Activated CD4-positive, alpha-beta T cell treated with anti-CD3 and anti-CD28 coated beads, Interleukin-2, amount 10 ng/mL, durations not matched to agents 7 days and 5 days (primary cell): ENCODE data around the gene SHOX. TPM values are rescaled to one million over a fixed set of nuclear protein-coding genes. Genes with fewer than 3 reads are reported as not detected.

Experiments used
- CTCF ChIA-PET: fragments of 350-600 bp; sonication (Branson Sonifier 250); formaldehyde crosslinking; loops from one replicate; lab custom pipeline; 2021; ENCODE audit warnings: antibody characterized with exemption; lab: Charles Lee
- POLR2A ChIA-PET: fragments of 350-600 bp; sonication (Branson Sonifier 250); formaldehyde crosslinking; loops from one replicate; lab custom pipeline; 2021; ENCODE audit warnings: antibody characterized with exemption; lab: Charles Lee
- DNase-seq: peaks from one replicate; pipeline ENCODE4 v3.0.0-alpha.2; 2020
- H3K27ac Mint-ChIP-seq: one replicate; pipeline ENCODE4 v1.8.0; 2021; ENCODE audit warnings: mild to moderate bottlenecking, moderate library complexity, mixed read lengths
- H3K27me3 Mint-ChIP-seq: one replicate; pipeline ENCODE4 v1.8.0; 2021; ENCODE audit warnings: mixed read lengths
- H3K36me3 Mint-ChIP-seq: one replicate; pipeline ENCODE4 v1.8.0; 2021; ENCODE audit warnings: low read depth, mixed read lengths
- H3K4me1 Mint-ChIP-seq: one replicate; pipeline ENCODE4 v1.8.0; 2021; ENCODE audit warnings: mixed read lengths
- H3K4me3 Mint-ChIP-seq: one replicate; pipeline ENCODE4 v1.8.0; 2021; ENCODE audit warnings: mild to moderate bottlenecking, moderate library complexity, mixed read lengths
- H3K9me3 Mint-ChIP-seq: one replicate; pipeline ENCODE4 v1.8.0; 2021; ENCODE audit warnings: mixed read lengths
- total RNA-seq, 2 experiments: library from RNA; stranded (reverse); gene quantifications; one replicate each; pipeline ENCODE4 v1.2.3, GENCODE V29; 2021

SHOX gene
- total RNA-seq, 2 experiments from 2014 or later: not detected

DNA sequence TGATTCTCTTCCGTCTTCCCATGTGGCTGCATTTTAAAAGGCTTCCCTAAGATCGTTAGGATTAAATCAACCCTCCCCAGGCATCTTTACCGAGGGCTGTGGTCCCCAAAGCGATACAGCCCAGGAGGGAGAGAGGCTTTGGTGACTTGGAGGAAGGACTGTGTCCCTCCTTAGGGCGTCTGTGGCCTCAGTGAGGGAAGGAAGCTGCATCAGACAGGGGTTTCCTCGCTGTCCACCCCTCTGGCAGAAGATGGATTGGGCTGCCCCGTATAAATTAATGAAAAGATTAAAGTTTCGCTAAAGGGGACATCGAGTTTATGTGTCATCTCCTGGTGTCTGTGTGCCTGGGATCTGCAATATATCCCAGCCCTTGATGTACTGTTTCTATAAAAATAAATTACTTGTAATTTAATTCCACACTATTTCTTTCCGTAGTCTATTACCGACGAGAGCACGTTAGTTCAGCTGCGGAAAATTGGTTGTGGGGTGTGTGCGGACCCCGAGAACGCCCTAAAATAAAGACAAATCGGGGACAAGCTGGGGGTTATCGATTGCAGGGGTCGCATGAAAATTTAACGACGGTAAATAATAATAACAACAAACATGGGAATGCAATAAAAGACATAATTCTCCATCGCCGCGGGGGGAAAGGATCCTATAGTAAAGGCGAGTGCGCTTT is 6.5 kb downstream of the SHOX start:
- no peak for DNase-seq
- no peak overlapping the region for H3K4me3 Mint-ChIP-seq
- no peaks in the 10 kb centered on the region for H3K4me1 Mint-ChIP-seq
- ChIA-PET POLR2A (no interaction called here), CTCF (no interaction called here)
- H3K9me3 Mint-ChIP-seq: no peaks in the 10 kb centered on the region
- H3K27ac Mint-ChIP-seq: peak overlapping the region; percentile 46
- H3K27me3 Mint-ChIP-seq: peaks cover 58% of the 10 kb centered on the region
- no peaks in the 10 kb centered on the region for H3K36me3 Mint-ChIP-seq

DNA sequence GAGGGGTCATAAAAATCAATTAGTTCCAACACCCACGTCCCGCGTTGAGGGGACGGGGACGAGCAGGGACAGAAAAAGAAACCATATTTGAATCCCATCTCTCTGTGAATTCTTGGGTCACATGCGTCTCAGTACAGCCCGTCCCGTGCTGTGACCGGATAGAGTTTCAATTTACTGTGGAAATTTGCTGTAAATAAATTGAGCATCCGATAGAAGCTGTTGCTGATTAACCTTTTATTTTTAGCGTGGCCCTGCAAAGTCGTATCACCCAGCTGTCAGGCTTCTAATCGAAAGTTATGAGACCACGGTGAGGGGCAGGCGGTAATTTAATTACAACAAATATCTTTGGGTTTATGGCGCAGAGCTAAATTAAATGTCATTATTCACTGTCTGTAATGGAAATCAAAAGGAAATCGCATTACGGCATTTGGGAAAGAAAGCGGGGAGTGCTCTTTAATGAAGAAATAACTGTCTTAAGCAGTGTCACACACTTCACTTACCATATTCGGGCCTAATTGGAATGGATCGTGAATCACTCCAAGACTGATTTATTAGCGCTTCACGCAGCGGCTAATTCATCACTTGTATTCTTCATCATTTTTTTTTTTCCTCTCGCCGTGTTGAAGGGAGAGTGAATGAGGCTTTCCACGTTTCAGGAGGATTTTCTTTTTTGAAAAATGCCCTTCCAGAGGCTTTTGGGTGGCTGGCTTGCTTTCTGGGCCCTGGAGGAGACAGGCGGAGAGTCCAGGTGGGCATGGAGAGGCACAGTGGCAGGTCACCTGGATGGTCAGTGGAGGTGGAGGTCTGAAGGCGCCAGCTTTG is 7.3 kb downstream of the SHOX start:
- no peak overlapping the region for H3K27ac Mint-ChIP-seq
- no peaks in the 10 kb centered on the region for H3K9me3 Mint-ChIP-seq
- H3K27me3 Mint-ChIP-seq: peaks cover 52% of the 10 kb centered on the region
- ChIA-PET POLR2A (no interaction called here), CTCF (no interaction called here)
- H3K4me1 Mint-ChIP-seq: no peaks in the 10 kb centered on the region
- H3K4me3 Mint-ChIP-seq: no peak overlapping the region
- H3K36me3 Mint-ChIP-seq: no peaks in the 10 kb centered on the region
- DNase-seq: no peak

DNA sequence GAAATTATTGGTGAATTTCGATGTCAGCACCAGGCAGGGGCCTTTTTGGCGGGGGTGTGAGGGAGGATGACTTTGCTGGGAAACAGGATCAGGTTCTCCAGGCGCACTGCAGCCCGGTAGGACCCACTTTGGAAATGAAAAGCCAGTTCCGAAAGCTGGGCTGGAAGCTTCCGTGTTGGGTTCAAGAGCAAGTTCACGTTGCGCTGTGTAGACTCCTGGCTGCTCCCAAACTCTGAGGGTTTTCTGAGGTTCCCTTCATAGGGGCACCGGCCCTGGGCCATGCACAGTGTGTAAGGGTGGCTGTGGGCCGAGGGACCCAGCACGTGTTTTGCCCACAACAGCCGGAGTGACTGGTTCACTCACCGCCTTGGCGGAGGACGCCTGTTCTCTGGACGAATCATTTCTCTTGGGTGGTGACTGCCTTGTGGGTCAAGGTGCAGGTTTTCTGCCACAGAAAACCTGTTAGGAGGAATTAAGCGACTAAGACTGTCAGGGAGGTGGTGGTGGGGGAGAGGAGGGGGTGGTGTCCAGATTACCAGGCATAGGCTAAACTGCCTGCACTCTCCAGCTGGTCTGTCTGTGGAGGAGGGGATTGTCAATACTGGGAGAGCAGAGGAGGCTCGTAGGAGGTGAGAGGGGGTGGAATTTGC is 8.0 kb downstream of the SHOX start:
- Mint-ChIP-seq H3K27ac (no peak overlapping the region), H3K36me3 (no peaks in the 10 kb centered on the region), H3K27me3 (peaks cover 45% of the 10 kb centered on the region), H3K4me3 (no peak overlapping the region), H3K4me1 (no peaks in the 10 kb centered on the region), H3K9me3 (no peaks in the 10 kb centered on the region)
- CTCF ChIA-PET: no interaction called here
- POLR2A ChIA-PET: no interaction called here
- no peak for DNase-seq

DNA sequence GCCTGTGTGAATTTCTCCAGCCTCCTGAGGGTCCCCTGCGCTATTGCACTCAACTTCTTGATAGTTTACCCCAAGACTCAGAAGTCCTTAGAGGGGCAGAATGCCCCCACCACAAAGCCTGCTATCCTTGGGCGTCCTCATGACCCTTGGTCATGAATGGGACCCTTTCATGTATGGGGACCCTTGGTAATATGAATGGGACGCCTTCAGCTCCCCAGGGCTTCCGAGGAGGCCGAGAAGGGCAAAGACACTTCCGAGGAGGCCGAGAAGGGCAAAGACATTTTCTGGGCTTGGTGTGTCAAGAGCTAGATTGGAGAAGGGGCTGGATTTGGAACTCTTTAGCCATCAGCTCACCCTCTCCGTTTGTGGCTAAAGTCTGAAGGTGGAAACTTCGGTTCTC is 8.6 kb downstream of the SHOX start:
- Mint-ChIP-seq H3K4me1 (no peaks in the 10 kb centered on the region), H3K4me3 (no peak overlapping the region), H3K9me3 (no peaks in the 10 kb centered on the region), H3K27me3 (peaks cover 43% of the 10 kb centered on the region), H3K36me3 (no peaks in the 10 kb centered on the region), H3K27ac (no peak overlapping the region)
- DNase-seq: no peak
- POLR2A ChIA-PET: no interaction called here
- CTCF ChIA-PET: no interaction called here

DNA sequence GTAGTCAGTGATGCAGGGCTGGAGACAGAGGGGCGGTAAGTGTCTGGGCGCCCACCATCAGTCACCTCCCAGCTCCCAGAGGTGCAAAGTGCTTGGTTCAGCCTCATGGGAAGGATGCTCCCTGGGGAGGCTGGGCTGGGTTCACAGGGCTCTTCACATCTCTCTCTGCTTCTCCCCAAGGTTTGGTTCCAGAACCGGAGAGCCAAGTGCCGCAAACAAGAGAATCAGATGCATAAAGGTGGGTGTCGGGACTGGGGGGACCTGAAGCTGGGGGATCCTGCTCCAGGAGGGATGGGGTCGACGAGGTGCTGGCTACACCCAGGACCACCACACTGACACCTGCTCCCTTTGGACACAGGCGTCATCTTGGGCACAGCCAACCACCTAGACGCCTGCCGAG is 10.1 kb downstream of the SHOX start:
- no peak overlapping the region for H3K27ac Mint-ChIP-seq
- ChIA-PET CTCF (no interaction called here), POLR2A (no interaction called here)
- H3K27me3 Mint-ChIP-seq: peaks cover 38% of the 10 kb centered on the region
- no peaks in the 10 kb centered on the region for H3K4me1 Mint-ChIP-seq
- no peak for DNase-seq
- no peak overlapping the region for H3K4me3 Mint-ChIP-seq
- no peaks in the 10 kb centered on the region for H3K9me3 Mint-ChIP-seq
- H3K36me3 Mint-ChIP-seq: no peaks in the 10 kb centered on the region

DNA sequence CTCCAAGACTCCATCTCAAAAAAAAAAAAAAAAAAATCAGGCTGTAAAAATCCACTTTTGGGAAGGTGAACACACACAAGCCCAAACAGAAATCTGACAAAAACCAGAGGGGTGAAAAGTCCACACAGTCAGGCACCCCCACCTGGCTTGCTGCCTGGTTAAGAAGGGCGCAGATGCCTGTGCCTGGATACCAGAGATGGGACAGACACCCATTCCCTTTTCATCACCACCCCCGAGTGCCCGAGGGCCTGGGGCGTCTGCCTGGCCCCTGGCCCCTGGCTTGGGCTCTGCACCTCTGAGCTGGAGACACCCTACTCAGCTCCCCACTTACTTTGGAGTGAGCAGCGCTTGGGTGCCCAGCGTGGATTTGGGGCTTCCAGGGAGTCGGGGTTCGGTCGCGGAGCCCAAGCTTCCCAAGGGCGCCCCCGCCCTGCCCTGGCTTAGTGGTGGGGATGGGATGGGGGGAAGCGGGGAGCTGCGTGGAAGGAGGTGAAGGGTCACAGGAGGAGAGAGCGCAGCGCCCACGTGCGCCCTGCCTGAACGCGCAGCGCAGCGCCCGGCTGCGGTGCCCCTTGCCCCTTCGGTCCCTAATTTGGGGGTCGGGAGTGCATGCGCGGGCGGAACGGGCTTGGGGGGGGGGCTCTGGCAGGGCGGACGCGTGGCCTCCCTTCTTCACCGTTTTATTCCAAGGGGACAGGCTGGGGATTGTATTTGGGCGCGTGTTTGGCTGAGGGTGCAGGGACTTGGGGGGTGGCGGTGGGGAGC is 11.3 kb downstream of the SHOX start:
- no peaks in the 10 kb centered on the region for H3K4me1 Mint-ChIP-seq
- H3K27me3 Mint-ChIP-seq: peaks cover 39% of the 10 kb centered on the region
- no peak overlapping the region for H3K4me3 Mint-ChIP-seq
- DNase-seq: no peak
- CTCF ChIA-PET: no interaction called here
- POLR2A ChIA-PET: no interaction called here
- no peaks in the 10 kb centered on the region for H3K9me3 Mint-ChIP-seq
- no peak overlapping the region for H3K27ac Mint-ChIP-seq
- H3K36me3 Mint-ChIP-seq: no peaks in the 10 kb centered on the region

DNA sequence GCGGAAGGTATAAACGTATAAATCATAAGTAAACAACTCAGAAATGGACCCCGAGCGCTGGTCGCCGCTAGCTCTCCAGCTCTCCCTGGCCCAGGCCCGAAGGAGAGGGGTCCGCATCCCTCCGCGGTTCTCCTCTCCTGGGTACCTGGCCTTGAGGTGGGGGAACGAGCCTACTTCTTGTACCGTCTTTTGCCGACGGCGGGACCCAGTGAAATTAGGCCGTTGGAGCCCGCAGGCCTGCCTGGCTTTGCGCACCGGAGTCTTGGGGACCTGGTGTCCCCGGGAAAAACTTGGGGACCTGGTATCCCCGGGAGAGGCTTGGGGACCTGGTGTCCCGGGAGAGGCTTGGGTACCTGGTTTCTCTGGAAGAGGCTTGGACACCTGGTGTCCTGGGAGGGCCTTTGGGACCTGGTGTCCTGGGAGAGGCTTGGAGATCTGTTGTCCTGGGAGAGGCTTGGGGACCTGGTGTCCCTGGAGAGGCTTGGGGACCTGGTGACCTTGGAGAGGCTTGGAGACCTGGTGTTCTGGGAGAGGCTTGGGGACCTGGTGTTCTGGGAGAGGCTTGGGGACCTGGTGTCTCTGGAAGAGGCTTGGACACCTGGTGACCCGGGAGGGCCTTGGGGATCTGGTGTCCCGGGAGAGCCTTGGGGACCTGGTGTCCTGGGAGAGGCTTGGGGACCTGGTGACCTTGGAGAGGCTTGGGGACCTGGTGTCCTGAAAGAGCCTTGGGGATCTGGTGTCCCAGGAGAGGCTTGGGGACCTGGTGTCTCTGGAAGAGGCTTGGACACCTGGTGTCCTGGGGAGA is 12.0 kb downstream of the SHOX start:
- ChIA-PET POLR2A (no interaction called here), CTCF (no interaction called here)
- Mint-ChIP-seq H3K4me1 (no peaks in the 10 kb centered on the region), H3K9me3 (no peaks in the 10 kb centered on the region), H3K27me3 (peaks cover 31% of the 10 kb centered on the region), H3K27ac (no peak overlapping the region), H3K4me3 (no peak overlapping the region), H3K36me3 (no peaks in the 10 kb centered on the region)
- DNase-seq: no peak

DNA sequence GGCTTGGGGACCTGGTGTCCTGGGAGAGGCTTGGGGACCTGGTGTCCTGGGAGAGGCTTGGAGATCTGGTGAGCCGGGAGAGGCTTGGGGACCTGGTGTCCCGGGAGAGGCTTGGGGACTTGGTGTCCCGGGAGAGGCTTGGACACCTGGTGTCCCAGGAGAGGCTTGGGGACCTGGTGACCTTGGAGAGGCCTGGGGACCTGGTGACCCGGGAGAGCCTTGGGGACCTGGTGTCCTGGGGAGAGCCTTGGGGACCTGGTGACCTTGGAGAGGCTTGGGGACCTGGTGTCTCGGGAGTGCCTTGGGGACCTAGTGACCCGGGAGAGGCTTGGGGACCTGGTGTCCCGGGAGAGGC is 12.6 kb downstream of the SHOX start:
- no peak overlapping the region for H3K27ac Mint-ChIP-seq
- no peaks in the 10 kb centered on the region for H3K36me3 Mint-ChIP-seq
- ChIA-PET POLR2A (no interaction called here), CTCF (no interaction called here)
- H3K4me3 Mint-ChIP-seq: no peak overlapping the region
- peaks cover 25% of the 10 kb centered on the region for H3K27me3 Mint-ChIP-seq
- no peaks in the 10 kb centered on the region for H3K9me3 Mint-ChIP-seq
- H3K4me1 Mint-ChIP-seq: no peaks in the 10 kb centered on the region
- no peak for DNase-seq

DNA sequence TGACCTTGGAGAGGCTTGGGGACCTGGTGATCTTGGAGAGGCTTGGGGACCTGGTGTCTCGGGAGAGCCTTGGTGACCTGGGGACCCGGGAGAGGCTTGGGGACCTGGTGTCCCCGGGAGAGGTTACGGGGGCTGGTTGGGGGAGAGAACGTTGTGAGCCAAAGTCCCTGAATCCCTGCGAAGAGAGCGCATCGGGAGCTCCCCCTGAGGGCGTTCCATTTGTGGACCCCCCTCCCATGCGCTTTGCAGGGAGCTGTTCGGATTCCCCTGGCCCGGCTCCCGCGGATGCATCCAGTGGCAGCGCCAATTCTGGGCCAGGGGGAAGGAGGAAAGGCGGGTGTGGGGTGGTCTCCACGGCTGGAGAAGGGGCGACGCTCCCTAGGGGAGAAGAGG is 13.3 kb downstream of the SHOX start:
- Mint-ChIP-seq H3K9me3 (no peaks in the 10 kb centered on the region), H3K27ac (no peak overlapping the region), H3K4me1 (no peaks in the 10 kb centered on the region), H3K4me3 (no peak overlapping the region), H3K27me3 (peaks cover 20% of the 10 kb centered on the region), H3K36me3 (no peaks in the 10 kb centered on the region)
- CTCF ChIA-PET: no interaction called here
- DNase-seq: no peak
- POLR2A ChIA-PET: no interaction called here

DNA sequence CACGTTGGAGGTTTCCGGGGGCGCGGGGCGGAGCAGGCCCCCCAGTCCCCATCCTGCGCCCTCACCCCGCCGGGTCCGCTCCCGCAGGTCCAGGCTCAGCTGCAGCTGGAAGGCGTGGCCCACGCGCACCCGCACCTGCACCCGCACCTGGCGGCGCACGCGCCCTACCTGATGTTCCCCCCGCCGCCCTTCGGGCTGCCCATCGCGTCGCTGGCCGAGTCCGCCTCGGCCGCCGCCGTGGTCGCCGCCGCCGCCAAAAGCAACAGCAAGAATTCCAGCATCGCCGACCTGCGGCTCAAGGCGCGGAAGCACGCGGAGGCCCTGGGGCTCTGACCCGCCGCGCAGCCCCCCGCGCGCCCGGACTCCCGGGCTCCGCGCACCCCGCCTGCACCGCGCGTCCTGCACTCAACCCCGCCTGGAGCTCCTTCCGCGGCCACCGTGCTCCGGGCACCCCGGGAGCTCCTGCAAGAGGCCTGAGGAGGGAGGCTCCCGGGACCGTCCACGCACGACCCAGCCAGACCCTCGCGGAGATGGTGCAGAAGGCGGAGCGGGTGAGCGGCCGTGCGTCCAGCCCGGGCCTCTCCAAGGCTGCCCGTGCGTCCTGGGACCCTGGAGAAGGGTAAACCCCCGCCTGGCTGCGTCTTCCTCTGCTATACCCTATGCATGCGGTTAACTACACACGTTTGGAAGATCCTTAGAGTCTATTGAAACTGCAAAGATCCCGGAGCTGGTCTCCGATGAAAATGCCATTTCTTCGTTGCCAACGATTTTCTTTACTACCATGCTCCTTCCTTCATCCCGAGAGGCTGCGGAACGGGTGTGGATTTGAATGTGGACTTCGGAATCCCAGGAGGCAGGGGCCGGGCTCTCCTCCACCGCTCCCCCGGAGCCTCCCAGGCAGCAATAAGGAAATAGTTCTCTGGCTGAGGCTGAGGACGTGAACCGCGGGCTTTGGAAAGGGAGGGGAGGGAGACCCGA is 14.0 kb downstream of the SHOX start:
- no peak for DNase-seq
- Mint-ChIP-seq H3K9me3 (no peaks in the 10 kb centered on the region), H3K4me3 (no peak overlapping the region), H3K36me3 (no peaks in the 10 kb centered on the region), H3K4me1 (no peaks in the 10 kb centered on the region), H3K27ac (peak overlapping the region; percentile 13), H3K27me3 (peaks cover 13% of the 10 kb centered on the region)
- POLR2A ChIA-PET: no interaction called here
- CTCF ChIA-PET: no interaction called here

DNA sequence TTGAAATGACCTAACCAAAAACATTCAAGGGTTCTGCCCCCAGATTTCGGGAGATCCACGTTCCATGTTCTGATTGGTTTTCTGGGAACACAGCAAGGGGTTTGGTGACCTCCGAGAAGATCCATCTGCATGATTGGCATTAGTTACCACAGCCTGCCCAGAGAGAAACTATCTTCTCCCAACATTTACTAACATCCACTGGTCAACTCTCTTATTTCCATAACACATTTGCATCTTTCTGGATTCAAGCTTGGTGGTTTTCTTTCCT is 15.6 kb downstream of the SHOX start:
- ChIA-PET CTCF (no interaction called here), POLR2A (no interaction called here)
- DNase-seq: no peak
- peaks cover 11% of the 10 kb centered on the region for H3K27me3 Mint-ChIP-seq
- no peak overlapping the region for H3K27ac Mint-ChIP-seq
- no peaks in the 10 kb centered on the region for H3K9me3 Mint-ChIP-seq
- H3K4me3 Mint-ChIP-seq: no peak overlapping the region
- no peaks in the 10 kb centered on the region for H3K4me1 Mint-ChIP-seq
- H3K36me3 Mint-ChIP-seq: no peaks in the 10 kb centered on the region

DNA sequence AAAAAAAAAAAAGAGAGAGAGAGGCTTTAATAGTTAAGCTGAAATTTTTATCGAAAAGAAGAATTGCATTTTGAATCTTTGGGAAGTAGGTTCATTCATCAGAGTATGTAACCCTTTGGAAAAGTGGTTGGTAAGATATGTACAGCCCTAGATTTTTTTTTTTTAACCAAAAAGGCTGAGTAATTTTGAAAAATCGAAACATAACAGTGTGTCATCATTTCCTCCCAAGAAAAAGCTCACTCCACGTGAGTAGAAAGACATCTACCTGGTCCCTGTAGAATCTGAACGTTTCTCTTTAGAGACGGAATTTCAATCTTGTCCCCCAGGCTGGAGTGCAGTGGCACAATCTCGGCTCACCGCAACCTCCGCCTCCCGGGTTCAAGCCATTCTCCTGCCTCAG is 16.2 kb downstream of the SHOX start:
- Mint-ChIP-seq H3K36me3 (no peaks in the 10 kb centered on the region), H3K27ac (no peak overlapping the region)
- DNase-seq: no peak

More for the DNA sequence above, 16.2 kb downstream of the SHOX start:
- Mint-ChIP-seq H3K4me1 (no peaks in the 10 kb centered on the region), H3K4me3 (no peak overlapping the region), H3K27me3 (peaks cover 11% of the 10 kb centered on the region), H3K9me3 (no peaks in the 10 kb centered on the region)
- POLR2A ChIA-PET: no interaction called here
- CTCF ChIA-PET: no interaction called here
